H9 (cell line): ENCODE data around the gene PRXL2C. TPM values are rescaled to one million over a fixed set of nuclear protein-coding genes. Genes with fewer than 3 reads are reported as not detected.
"Not testable (repeated sequence)": the region's sequence is repeated elsewhere in the genome, so short reads cannot be mapped to it uniquely, and the experiment has no call there.

ENCODE experiments used
- DNase-seq: peaks from one replicate; pipeline ENCODE4 v3.0.0-alpha.2; 2017
- H2AFZ ChIP-seq: one replicate; pipeline ENCODE4 v1.6.1; 2013; ENCODE audit warnings: mild to moderate bottlenecking, low read length, control low read depth, moderate library complexity
- H2AK5ac ChIP-seq: 2 replicates; pipeline ENCODE4 v1.6.1; 2013; ENCODE audit warnings: low read length, control low read depth, mixed read lengths; ENCODE audit not compliant: insufficient read length
- H2BK120ac ChIP-seq: one replicate; pipeline ENCODE4 v1.6.1; 2013; ENCODE audit warnings: low read depth, mild to moderate bottlenecking, low read length, control low read depth, inconsistent platforms; ENCODE audit not compliant: poor library complexity, severe bottlenecking
- H2BK12ac ChIP-seq: 2 replicates; pipeline ENCODE4 v1.6.1; 2013; ENCODE audit warnings: low read length, control low read depth, mixed read lengths, low read depth; ENCODE audit not compliant: insufficient read length
- H2BK15ac ChIP-seq: 2 replicates; pipeline ENCODE4 v1.6.1; 2013; ENCODE audit warnings: low read depth, low read length, control low read depth
- H2BK20ac ChIP-seq: one replicate; pipeline ENCODE4 v1.6.1; 2013; ENCODE audit warnings: low read depth, mild to moderate bottlenecking, low read length, control low read depth, inconsistent platforms; ENCODE audit not compliant: poor library complexity, severe bottlenecking
- H2BK5ac ChIP-seq: 2 replicates; pipeline ENCODE4 v1.6.1; 2013; ENCODE audit warnings: low read length, control low read depth, mixed read lengths; ENCODE audit not compliant: insufficient read length
- H3K14ac ChIP-seq: 2 replicates; pipeline ENCODE4 v1.6.1; 2013; ENCODE audit warnings: low read length, control low read depth; ENCODE audit not compliant: insufficient read depth
- H3K18ac ChIP-seq: 2 replicates; pipeline ENCODE4 v1.6.1; 2013; ENCODE audit warnings: low read depth, mild to moderate bottlenecking, mixed read lengths, low read length, control low read depth; ENCODE audit not compliant: insufficient read length
- H3K23ac ChIP-seq: 2 replicates; pipeline ENCODE4 v1.6.1; 2013; ENCODE audit warnings: low read length, control low read depth, mixed read lengths, low read depth; ENCODE audit not compliant: insufficient read length
- H3K23me2 ChIP-seq: 2 replicates; pipeline ENCODE4 v1.6.1; 2013; ENCODE audit warnings: low read depth, mild to moderate bottlenecking, mixed read lengths, low read length, control low read depth; ENCODE audit not compliant: insufficient read length, poor library complexity, severe bottlenecking
- H3K27ac ChIP-seq: 2 replicates; pipeline ENCODE4 v1.5.1; 2013; ENCODE audit warnings: low read length, control low read depth, mixed read lengths, low read depth; ENCODE audit not compliant: insufficient read length
- H3K27me3 ChIP-seq: 2 replicates; pipeline ENCODE4 v1.6.1; 2013; ENCODE audit warnings: low read length, control low read depth, inconsistent platforms; ENCODE audit not compliant: insufficient read depth
- H3K4ac ChIP-seq: 2 replicates; pipeline ENCODE4 v1.6.1; 2013; ENCODE audit warnings: low read depth, mild to moderate bottlenecking, control low read depth, inconsistent platforms, low read length, moderate library complexity
- H3K4me1 ChIP-seq: 2 replicates; pipeline ENCODE4 v1.6.1; 2013; ENCODE audit warnings: low read length, control low read depth, inconsistent platforms; ENCODE audit not compliant: insufficient read depth
- H3K4me2 ChIP-seq: 2 replicates; pipeline ENCODE4 v1.6.1; 2013; ENCODE audit warnings: low read length, control low read depth, mixed read lengths; ENCODE audit not compliant: insufficient read length, insufficient read depth
- H3K56ac ChIP-seq: 2 replicates; pipeline ENCODE4 v1.6.1; 2013; ENCODE audit warnings: low read depth, mild to moderate bottlenecking, mixed read lengths, low read length, control low read depth; ENCODE audit not compliant: insufficient read length
- H3K79me1 ChIP-seq: 2 replicates; pipeline ENCODE4 v1.6.1; 2013; ENCODE audit warnings: low read depth, mild to moderate bottlenecking, moderate library complexity, low read length, control low read depth, inconsistent platforms; ENCODE audit not compliant: insufficient read depth, poor library complexity, severe bottlenecking
- H3K79me2 ChIP-seq: 2 replicates; pipeline ENCODE4 v1.6.1; 2013; ENCODE audit warnings: low read length, control low read depth, inconsistent platforms; ENCODE audit not compliant: insufficient read depth
- H3K9ac ChIP-seq: 2 replicates; pipeline ENCODE4 v1.6.1; 2013; ENCODE audit warnings: low read length, control low read depth, mixed read lengths; ENCODE audit not compliant: insufficient read length; ENCODE audit errors: extremely low read depth
- H3K9me3 ChIP-seq: one replicate; pipeline ENCODE4 v1.6.1; 2013; ENCODE audit warnings: low read depth, low read length, inconsistent platforms; ENCODE audit not compliant: control insufficient read depth
- H3T11ph ChIP-seq: one replicate; pipeline ENCODE4 v1.6.1; 2013; ENCODE audit warnings: mild to moderate bottlenecking, low read length, control low read depth, inconsistent platforms
- H4K20me1 ChIP-seq: one replicate; pipeline ENCODE4 v1.6.1; 2013; ENCODE audit not compliant: control insufficient read depth, insufficient read length, insufficient read depth
- H4K5ac ChIP-seq: 2 replicates; pipeline ENCODE4 v1.6.1; 2013; ENCODE audit warnings: low read depth, mild to moderate bottlenecking, mixed read lengths, low read length, control low read depth; ENCODE audit not compliant: insufficient read length
- H4K8ac ChIP-seq: replicated peaks from 2 replicates; pipeline ENCODE4 v1.6.1; 2013; ENCODE audit warnings: low read length, control low read depth, mixed read lengths, low read depth; ENCODE audit not compliant: insufficient read length
- H4K91ac ChIP-seq: 2 replicates; pipeline ENCODE4 v1.6.1; 2013; ENCODE audit warnings: low read depth, mild to moderate bottlenecking, moderate library complexity, mixed read lengths, low read length, control low read depth; ENCODE audit not compliant: insufficient read length
- H3K27ac Mint-ChIP-seq, 3 experiments: 2 replicates in 2 of 3; 3 replicates in 1 of 3; pipeline ENCODE4 v1.8.0; 2020 to 2021; ENCODE audit warnings: mixed read lengths in 3 of 3, mild to moderate bottlenecking in 1 of 3, moderate library complexity in 1 of 3
- H3K27me3 Mint-ChIP-seq: 2 replicates; pipeline ENCODE4 v1.8.0; 2021; ENCODE audit warnings: low read depth, mild to moderate bottlenecking, moderate library complexity, mixed read lengths
- H3K36me3 Mint-ChIP-seq, 3 experiments: 2 replicates in 2 of 3; 3 replicates in 1 of 3; pipeline ENCODE4 v1.8.0; 2020 to 2021; ENCODE audit warnings: low read depth in 3 of 3, mixed read lengths in 3 of 3; ENCODE audit not compliant: insufficient read depth in 1 of 3
- H3K4me1 Mint-ChIP-seq, 2 experiments: 2 replicates each; pipeline ENCODE4 v1.8.0; 2020; ENCODE audit warnings: mixed read lengths in 2 of 2
- H3K4me3 Mint-ChIP-seq, 2 experiments: 2 replicates in 1 of 2; 3 replicates in 1 of 2; pipeline ENCODE4 v1.8.0; 2020 to 2021; ENCODE audit warnings: mild to moderate bottlenecking in 2 of 2, mixed read lengths in 2 of 2, moderate library complexity in 1 of 2
- H3K9me3 Mint-ChIP-seq, 2 experiments: 2 replicates in 1 of 2; 3 replicates in 1 of 2; pipeline ENCODE4 v1.8.0; 2020; ENCODE audit warnings: mild to moderate bottlenecking in 2 of 2, mixed read lengths in 2 of 2, moderate library complexity in 1 of 2
- WGBS: extraction: QIAGEN DNeasy Blood & Tissue Kit; methylation state at CpG from one replicate; pipeline ENCODE4 v1.1.7; 2013; ENCODE audit warnings: missing lambda C conversion rate, low lambda C conversion rate, mixed read lengths; ENCODE audit not compliant: insufficient read length; ENCODE audit errors: extremely low coverage; 5-methylcytosine and 5-hydroxymethylcytosine counted together
- total RNA-seq: library from RNA; stranded (reverse); gene quantifications from 2 replicates; pipeline ENCODE4 v1.2.1, GENCODE V29; 2021
- TF ChIP-seq, protein P1 (sequence below): fragments of 200-600 bp; sonication (generic); conservative IDR thresholded peaks from 3 replicates; pipeline ENCODE4 v1.8.0; 2021; ENCODE audit warnings: antibody characterized with exemption, mild to moderate bottlenecking

The PRXL2C gene
- total RNA-seq, 1 experiment from 2014 or later: 4.7 TPM

DNA sequence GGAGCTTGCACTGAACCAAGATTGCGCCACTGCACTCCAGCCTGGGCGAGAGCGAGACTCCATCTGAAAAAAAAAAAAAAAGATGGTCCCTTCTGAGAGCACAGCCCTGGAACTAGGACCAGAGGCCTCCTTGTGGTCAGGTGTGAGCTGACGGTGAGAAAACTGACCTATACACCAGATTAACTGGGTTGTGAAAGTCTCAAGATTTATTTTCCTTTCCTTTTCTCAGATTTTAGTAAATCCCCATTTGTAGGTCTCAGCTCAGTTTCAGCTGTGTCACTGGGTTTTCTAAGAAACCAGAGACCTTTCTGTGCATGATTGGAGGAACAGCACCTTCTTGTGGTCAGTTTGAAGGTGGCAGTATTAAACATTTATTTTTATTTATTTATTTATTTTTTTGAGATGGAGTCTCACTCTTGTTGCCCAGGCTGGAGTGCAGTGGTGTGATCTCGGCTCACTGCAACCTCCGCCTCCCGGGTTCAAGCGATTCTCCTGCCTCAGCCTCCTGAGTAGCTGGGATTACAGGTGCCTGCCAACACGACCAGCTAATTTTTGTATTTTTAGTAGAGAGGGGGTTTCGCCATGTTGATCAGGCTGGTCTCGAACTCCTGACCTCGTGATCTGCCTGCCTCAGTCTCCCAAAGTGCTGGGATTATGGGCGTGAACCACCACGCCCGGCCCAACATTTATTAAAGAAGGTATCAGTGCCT, 11.7 kb upstream of the PRXL2C start:
- not testable (repeated sequence) for H3K4me1 Mint-ChIP-seq, H2BK20ac ChIP-seq, H2AK5ac ChIP-seq, H4K5ac ChIP-seq, H3K23ac ChIP-seq, H3K4ac ChIP-seq, H4K20me1 ChIP-seq, H3K4me1 ChIP-seq, H4K91ac ChIP-seq, H4K8ac ChIP-seq, H2BK15ac ChIP-seq, H3K23me2 ChIP-seq, H3K4me3 Mint-ChIP-seq, H3K27me3 Mint-ChIP-seq, H3K9me3 ChIP-seq, H2BK120ac ChIP-seq, H3K79me1 ChIP-seq, H2BK12ac ChIP-seq, H3K4me2 ChIP-seq, H3K9ac ChIP-seq, H3K27me3 ChIP-seq, H3K79me2 ChIP-seq, H3K27ac Mint-ChIP-seq, H2BK5ac ChIP-seq, H3K36me3 Mint-ChIP-seq, H3K56ac ChIP-seq
- TF ChIP-seq, protein P1, sequence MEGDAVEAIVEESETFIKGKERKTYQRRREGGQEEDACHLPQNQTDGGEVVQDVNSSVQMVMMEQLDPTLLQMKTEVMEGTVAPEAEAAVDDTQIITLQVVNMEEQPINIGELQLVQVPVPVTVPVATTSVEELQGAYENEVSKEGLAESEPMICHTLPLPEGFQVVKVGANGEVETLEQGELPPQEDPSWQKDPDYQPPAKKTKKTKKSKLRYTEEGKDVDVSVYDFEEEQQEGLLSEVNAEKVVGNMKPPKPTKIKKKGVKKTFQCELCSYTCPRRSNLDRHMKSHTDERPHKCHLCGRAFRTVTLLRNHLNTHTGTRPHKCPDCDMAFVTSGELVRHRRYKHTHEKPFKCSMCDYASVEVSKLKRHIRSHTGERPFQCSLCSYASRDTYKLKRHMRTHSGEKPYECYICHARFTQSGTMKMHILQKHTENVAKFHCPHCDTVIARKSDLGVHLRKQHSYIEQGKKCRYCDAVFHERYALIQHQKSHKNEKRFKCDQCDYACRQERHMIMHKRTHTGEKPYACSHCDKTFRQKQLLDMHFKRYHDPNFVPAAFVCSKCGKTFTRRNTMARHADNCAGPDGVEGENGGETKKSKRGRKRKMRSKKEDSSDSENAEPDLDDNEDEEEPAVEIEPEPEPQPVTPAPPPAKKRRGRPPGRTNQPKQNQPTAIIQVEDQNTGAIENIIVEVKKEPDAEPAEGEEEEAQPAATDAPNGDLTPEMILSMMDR: peak; percentile 92
- H3K9me3 Mint-ChIP-seq: peaks cover 9 to 14% of the 10 kb centered on the region in 2 experiments
- peak overlapping the region; percentile 45 for H3T11ph ChIP-seq
- peak overlapping the region; percentile 83 for H3K18ac ChIP-seq
- WGBS: no CpG with 5 or more reads among the region's 15 CpGs
- peak overlapping the region; percentile 77; the same call in 1 of the 2 replicates for H3K14ac ChIP-seq
- DNase-seq: peak; percentile 53
- H2AFZ ChIP-seq: peak overlapping the region; percentile 96
- peak overlapping the region; percentile 25 for H3K27ac ChIP-seq
